ENCODE results near the gene ADGRG7.
A peak's percentile ranks its signal among the peaks of the same experiment; 100 is the strongest.

ADGRG7 gene

DNA sequence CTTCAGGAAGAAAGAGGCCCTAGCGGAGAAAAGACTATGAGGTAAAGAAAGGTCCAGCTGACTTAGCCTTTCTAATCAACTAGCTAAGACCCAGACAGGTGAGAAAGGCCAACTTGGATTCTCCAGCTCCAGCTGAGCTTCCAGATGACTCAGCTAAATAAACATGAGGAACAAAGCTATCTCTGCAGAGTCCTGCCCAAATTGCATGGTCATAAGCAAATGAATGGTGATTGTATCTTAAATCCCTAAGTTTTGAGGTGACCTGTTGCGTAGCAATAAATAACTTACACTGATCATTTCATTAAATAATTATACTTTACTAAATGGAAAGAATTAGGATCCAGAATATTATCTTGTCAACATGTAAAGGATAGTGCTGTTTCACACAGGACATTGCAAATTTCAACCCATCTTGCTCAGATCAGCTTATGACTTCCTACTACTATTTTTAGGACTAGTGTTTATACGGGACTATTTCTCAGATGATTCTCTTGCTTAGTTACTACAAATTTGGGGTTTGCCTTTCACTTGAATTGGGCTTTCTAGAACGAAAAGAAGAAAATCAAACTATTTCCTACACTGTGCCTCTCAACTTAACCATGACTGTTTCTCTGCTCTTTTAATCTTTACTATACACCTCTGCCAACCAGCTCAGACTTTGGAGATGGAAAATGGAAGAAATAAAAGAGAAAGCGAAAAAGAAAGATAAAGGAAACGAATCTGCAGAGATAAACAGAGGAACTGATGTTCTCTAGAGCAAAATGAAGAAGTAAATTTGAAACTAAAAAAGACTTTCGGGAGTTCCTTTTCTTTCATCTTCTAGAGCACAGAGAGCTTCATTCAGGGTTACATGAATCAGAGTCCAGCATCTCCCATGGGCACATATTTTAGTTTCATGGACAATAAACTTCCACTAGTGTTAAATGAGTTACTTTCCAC, 6.6 kb upstream of the ADGRG7 start:
- H3K27ac ChIP-seq: peak overlapping the region; percentile 19; the same call in 1 of the 2 replicates
- TF ChIP-seq ZFX (IDR thresholded peaks at IDR 0.05; ENCODE audit: borderline replicate concordance): no peak
- TF ChIP-seq, protein P1, sequence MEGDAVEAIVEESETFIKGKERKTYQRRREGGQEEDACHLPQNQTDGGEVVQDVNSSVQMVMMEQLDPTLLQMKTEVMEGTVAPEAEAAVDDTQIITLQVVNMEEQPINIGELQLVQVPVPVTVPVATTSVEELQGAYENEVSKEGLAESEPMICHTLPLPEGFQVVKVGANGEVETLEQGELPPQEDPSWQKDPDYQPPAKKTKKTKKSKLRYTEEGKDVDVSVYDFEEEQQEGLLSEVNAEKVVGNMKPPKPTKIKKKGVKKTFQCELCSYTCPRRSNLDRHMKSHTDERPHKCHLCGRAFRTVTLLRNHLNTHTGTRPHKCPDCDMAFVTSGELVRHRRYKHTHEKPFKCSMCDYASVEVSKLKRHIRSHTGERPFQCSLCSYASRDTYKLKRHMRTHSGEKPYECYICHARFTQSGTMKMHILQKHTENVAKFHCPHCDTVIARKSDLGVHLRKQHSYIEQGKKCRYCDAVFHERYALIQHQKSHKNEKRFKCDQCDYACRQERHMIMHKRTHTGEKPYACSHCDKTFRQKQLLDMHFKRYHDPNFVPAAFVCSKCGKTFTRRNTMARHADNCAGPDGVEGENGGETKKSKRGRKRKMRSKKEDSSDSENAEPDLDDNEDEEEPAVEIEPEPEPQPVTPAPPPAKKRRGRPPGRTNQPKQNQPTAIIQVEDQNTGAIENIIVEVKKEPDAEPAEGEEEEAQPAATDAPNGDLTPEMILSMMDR (IDR thresholded peaks at IDR 0.05): no peak

DNA sequence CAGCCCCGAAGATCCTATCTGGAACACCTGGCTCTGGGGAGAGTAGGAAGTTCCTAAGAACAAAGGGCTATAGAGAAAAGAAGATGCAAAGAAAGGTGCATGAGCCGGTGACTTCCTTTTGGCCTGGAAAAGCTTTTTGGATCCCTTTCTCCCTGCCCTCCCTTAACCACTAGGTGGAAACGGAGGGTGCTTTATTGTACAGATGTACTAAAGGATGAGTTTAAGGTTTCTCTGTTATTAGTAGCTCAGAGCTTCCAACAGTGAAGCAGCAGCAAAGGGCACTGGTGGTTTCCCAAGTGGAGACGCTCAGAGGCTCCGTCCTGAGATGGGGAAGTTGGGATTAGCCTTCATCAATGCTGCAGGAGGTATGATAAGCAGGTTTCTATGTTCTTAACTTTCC, 5.9 kb upstream of the ADGRG7 start:
- TF ChIP-seq ZFX (IDR thresholded peaks at IDR 0.05; ENCODE audit: borderline replicate concordance): no peak
- TF ChIP-seq, protein P1 (IDR thresholded peaks at IDR 0.05): peak; percentile 57
- no peak overlapping the region for H3K27ac ChIP-seq

DNA sequence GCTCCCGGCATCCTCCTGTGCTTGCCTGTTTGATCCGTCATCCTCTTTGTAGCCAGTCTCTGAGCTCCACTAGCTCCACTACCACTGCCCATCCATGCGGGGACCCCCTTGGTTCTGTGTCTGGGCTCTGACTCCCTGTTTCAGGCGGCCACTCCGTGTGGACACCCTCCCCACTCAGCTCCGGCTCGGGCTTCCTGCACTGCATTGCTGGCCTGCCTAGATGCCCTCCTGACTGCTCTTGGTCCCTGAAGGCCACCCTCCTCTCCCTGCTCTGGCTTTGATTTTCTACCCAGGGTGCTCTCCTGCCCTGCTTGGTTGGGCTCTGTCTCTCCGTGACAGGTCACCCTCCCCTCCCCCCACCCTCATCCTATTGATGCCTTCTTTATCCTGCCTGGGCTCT, 4.0 kb upstream of the ADGRG7 start:
- H3K27ac ChIP-seq: no peak overlapping the region
- TF ChIP-seq, protein P1 (IDR thresholded peaks at IDR 0.05): no peak
- TF ChIP-seq ZFX (IDR thresholded peaks at IDR 0.05; ENCODE audit: borderline replicate concordance): no peak

DNA sequence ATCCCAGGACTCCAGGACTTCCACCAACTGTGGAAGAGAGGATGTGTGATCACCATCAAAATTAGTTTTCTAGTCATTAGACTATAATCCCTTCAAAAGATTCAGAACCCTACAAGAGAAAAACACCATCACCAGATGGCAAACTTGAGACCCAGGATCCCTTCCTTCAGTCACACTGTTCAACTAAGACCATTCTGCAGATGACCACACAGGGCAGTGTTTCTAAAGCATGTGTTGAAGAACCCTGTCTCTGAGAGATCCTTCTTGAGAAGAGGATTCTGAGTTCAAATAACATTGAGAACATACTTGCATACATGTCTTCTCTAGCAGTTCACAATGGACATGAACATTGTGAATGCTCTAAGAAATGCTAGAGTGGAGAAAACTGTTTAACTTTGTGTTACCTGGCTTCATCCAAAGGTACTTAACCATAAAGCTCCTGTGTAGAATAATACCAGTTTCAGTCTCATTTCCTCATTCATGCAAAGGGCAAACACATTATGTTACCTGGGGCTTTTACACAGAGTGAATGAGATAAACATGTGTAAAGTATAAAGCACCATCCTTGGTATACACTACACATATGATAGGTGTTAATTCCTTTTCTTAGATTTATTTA, 2.4 kb upstream of the ADGRG7 start:
- H3K27ac ChIP-seq: no peak overlapping the region
- TF ChIP-seq ZFX (IDR thresholded peaks at IDR 0.05; ENCODE audit: borderline replicate concordance): no peak
- TF ChIP-seq, protein P1 (IDR thresholded peaks at IDR 0.05): no peak

DNA sequence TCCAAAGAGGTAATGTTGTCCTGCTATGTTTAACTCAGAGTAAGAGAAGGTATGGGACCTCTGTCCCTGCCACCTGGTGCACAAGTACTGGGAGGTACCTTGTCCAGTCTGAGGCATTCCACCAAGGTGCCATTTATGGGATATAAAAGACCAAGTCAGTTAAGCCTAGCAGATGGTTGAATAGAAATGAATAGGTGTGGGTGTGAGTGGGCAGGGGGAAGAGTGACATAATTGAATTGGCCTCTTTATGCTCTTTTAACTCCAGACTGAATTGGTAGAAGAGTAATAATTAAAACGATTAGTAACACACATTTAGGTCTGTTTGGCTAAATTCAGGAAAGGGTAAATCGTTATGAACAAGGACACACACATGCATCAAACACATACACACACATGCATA, 562 bp downstream of the ADGRG7 start:
- no peak overlapping the region for H3K27ac ChIP-seq
- TF ChIP-seq ZFX (IDR thresholded peaks at IDR 0.05; ENCODE audit: borderline replicate concordance): no peak
- TF ChIP-seq, protein P1 (IDR thresholded peaks at IDR 0.05): no peak

DNA sequence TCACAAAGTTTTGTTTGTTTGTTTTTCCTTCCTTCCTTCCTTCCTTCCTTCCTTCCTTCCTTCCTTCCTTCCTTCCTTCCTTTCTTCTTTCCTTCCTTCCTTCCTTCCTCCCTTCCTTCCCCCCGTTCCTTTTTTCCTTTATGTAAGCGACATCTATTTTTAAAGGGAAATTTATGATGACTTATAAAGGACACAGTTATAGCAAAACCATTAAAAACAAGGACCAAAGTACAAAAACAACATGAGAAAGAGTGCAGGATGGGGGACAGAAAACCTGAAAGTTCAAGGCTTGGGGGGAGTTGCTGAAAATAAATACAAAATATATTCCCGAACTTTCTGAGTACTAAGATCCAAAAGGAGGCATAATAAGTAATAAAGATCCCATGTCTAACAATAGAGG, 1.8 kb downstream of the ADGRG7 start:
- TF ChIP-seq, protein P1 (IDR thresholded peaks at IDR 0.05): no peak
- no peak for TF ChIP-seq ZFX (IDR thresholded peaks at IDR 0.05; ENCODE audit: borderline replicate concordance)
- H3K27ac ChIP-seq: no peak overlapping the region
